ENCODE measurements around the gene IFT22.

GRCh38 chr7:101315336-101315735, 6.3 kb downstream of the IFT22 start:
- no peak for TF ChIP-seq CTCF (IDR thresholded peaks at IDR 0.05)
- TF ChIP-seq EP300 (IDR thresholded peaks at IDR 0.05), result no peak
- TF ChIP-seq POLR2A (IDR thresholded peaks at IDR 0.05), result no peak
